ENCODE measurements around the gene PPP1R36.

GRCh38 chr14:64542836-64543201, 6.9 kb upstream of the PPP1R36 start:
- TF ChIP-seq CTCF (conservative IDR thresholded peaks at IDR 0.05) (no peak), EZH2 (IDR thresholded peaks at IDR 0.05; ENCODE audit: low read depth) (no peak)

Measured in PC-9 (cell line).